NCI-H1105 treated with DMSO at 0.1 percent for 48 hours (cell line): Measurements from ENCODE around the gene SLC6A6.

ENCODE experiments used
- DNase-seq: peaks from one replicate; lab custom pipeline; 2025; lab: John Stamatoyannopoulos, UW

Gene SLC6A6

DNA sequence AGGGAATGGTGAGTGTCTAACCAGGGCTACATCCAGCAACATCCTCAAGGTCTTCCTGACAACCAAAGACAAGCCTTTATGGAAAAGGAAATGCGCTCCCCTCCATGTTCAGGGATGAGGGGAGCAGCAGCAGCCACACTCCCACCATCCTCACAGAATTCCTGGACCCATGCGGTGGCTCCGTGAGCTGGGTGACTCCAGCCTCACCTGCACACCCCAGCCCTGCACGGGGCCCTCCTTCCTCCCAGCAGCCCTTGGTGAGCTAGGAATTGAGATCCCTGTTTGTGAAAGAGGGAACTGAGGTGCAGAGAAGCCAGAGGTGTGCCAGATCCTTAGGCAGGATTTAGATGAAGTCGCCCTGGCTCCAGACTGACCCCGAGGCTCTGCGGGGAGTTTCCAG, 85.4 kb downstream of the SLC6A6 start:
- DNase-seq: no peak

DNA sequence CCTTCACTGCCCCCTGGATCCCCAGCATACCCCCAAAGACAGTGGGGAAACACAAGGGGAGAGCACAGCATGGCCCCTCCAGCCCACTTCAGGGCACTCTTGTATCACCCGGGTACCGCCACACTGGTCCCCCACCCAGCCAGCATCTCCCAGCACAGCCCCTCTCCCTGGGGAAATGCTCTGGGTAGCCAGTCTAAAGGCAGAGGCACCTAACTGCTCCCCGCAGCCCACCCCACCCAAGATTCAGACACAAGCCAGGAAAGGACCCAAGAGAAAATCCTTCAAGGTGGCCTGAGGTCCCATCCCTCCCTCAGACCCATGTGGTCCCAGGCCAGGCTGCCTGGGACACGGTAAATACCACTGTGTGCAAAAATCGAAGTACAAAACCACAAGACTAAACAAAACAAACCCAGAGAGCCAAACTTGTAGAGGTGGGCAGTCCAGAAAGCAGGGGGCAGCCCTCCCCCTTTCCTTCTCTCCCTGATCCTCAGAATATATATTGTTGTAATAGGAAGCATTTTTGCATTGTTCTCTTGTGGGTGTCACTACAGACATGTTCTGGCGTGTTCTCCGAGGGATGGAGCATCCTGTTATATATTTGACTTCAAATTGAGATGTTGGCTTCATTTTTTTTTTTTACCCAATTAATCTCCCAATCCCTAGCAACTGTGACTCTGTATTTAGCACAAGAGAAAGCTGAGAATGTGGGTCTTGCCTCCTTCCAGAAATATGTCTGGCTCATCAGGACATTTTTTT, 86.1 kb downstream of the SLC6A6 start:
- DNase-seq: no peak

DNA sequence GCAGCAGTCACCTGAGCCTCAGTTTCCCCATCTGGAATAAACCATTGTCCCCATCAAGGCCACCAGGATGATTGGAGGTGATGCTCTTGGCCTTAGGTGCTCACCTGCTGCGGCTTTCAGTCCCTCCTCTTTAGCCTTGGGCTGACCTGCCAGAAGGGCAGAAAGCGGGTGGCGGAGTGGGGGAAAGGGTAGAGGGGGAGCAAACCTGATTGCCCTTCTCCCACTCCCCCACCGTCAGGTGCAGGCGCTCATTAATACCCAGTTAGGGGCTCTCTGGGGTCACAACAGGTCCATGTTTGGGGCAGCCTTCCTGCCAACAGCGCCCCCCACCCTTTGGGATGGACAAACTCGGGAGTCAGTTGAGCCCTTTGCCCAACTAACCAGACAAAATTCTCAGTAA, 87.2 kb downstream of the SLC6A6 start:
- no peak for DNase-seq

DNA sequence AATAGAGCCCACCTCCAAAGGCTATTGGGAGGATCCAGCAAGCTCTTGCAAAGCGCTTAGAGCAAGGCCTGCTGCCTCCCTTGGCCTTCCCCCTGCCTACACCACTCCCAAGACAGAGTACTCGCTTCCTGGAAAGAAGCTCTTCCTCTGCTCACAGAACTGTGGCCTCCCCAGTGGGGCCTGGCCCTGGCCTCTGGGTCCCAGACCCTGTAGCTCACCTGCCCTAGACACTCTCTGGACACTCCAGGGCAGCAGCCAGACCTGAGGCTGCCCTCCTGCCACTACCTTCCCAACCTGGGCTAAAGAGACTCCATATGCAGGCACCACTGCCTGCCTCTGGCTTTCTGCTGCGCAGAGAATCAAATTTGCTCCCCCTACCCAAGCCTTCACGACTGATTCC, 87.8 kb downstream of the SLC6A6 start:
- no peak for DNase-seq

DNA sequence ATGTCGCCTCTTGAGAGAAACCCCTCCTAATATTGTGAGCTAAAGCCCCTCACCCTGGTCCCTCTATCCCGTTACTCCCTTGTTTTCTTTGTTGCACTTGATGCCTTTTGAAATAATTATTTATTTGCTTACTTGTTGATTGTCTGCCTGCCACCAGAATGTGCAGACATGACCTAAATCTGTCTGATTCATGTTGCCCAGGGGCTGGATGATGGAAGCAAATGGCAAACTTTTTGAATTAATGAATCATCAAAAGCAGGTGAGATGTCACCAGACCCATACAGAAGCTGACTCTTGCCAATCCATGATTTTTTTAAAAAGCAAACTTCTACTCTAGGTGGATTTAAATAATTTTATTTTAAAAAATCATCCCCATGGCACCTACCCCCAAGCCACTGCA, 88.4 kb downstream of the SLC6A6 start:
- DNase-seq: no peak

DNA sequence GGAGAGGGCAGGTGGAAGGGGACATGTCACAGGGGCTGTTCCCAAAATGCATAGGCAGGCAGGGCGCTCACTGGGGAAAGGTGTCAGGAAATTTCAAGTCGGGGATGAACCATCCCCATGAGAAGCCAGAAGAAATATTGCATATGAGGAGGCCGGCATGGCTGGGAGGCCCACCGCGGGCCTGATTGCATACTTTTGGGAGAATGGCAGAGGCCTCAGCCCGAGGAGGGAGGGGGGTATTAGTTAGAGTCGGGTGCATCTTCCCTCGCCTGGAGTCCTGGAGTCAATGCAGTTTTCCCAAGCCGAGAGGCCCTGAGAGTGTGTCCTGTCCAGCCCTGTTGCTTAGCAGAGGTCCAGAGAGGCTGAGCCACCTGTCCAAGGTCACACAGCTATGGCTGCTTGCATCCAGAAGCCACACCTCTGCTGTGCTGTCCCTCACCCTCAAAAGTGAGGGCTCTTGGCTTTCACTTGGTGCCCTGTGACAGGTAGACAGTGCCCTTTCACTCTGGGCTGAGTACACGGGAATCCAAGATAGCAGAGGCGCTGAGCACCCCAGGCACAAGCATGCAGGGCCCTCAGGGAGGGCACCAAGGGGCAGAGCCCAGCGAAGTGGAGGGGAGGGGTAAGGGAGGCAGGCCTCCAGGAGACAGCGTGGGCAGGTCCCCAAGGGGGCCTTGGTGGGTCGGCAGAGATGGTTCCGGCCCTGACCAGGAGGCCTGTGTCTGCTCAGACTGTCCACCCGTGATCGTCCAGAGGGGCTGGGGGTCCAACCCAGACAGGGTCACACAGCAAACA, 89.2 kb downstream of the SLC6A6 start:
- no peak for DNase-seq

DNA sequence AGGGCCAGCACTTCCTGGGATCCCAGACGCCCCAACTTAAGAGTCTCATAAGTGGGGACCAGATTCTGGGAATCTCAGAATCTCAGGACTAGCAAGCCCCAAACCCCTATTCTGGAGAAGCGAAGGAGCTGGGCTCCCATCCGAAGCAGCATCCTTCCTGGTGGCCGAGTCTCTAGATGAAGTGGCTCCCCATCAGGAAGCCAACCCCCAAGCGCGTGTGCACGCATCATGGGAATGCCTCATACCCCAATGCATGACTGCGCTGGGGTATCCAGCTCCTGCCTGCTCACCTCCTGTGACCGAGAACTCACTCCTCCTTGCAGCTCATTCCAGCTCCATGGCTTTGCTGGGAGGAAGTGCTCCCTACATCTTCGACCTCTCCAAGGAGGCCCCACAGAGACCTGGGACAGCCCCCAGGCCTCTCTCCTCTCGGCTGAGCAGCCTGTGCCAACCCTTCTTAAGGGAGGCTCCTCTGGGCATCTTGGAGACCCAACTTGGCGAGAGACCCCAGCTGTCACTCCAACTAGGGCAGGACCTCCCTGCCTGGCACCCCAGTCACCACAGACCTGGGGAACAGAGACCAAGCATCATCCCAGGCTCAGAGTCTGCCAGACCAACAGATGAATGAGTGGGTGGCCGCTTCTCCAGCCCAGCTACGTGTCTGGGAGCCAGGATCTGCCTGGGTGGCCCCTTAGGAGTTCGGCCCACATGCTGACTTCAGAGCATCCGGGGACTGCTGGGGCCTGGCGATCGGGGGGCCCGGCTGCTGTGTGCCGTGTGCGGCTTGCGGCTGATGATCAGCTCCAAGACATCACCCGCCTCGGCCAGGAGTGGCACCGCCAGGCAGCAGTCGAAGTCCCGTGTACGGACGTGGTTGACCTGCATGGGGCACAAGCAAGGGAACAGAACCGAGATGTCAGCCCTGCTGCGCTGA, 90.8 kb downstream of the SLC6A6 start:
- no peak for DNase-seq

DNA sequence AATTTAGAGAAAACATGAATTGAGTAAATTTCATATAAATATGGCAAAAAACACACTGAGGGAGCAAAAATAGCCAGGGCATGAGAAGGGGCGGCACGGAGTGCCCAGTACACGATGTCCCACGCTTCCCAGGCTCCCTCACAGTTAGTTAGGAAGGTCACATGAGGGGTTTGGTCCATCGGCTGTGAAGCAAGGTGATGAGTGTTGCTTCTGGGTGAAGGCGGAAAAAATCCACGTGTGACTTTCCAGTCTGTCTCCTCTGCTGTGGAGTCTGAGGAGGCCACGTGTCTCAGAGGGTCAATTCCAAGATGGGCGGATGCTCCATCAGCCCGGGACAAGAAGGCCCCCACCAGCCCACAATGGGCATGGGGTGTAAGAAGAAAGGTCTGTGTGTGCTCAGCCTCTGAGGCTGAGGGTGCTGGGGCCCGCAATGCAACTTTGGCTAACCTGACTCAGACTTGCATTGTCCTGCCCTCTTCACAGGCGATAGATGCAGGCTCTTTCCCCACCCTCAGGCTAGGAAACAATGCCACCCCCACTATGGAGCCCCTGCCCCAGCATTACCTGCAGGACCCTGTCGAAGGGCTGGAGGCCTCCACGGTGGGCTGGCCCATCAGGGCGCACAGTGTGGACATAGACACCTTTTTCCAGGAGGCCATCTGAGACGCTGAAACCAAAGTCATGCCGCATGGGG, 92.0 kb downstream of the SLC6A6 start:
- DNase-seq: no peak

DNA sequence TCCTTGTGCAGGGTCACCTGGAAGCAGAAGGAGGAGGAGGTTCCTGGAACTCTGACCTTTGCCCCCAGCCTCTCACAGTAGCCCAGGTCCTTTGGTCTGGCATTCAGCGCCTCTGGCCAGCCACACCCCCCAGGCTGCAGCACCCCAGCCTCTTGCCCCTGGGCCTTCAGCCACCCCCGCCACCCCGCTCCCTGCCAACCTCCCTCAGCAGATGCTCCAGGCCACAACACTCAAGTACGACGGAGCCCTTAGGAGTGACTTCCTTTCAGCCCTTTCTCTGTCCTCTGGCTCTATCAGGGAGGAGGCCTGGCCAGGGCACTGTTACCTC, 92.5 kb downstream of the SLC6A6 start:
- DNase-seq: no peak

DNA sequence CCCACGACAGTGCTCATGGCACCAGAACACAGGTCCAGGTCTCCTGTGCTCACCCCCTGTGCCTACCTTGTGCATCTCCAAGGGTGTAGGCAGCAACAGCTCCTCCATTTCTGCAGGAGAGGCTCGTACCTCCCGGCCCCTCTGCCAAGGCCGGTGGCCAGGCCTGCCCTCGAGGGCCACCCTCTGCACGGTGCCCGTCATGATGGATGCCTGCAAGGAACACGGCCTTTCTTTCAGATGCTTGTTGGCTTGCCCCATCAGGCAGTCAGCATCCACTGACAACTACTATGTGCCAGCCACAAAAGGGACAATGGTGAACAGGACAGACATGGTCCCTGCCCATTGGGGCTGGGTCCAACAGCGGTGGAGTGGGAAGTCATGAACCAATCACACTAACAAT, 93.9 kb downstream of the SLC6A6 start:
- no peak for DNase-seq

DNA sequence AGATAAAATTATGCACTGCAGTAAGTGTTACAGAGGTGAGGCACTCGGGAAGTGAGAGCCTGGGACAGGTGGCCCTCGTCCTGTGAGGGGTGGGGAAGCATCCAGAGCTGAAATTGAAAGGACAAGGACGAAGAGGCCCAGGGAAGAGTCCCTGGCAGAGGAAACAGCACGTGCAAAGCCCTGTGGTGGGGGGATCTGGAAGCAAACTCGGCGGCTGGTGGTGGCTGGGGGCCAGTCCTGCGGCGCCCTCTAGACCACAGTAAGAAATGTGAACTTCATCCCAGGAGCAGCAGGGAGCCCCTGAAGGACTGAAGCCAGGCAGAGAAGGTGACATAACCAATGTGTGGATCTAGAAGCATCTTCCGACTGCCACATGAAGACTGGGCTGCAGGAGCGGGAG, 94.9 kb downstream of the SLC6A6 start:
- no peak for DNase-seq

DNA sequence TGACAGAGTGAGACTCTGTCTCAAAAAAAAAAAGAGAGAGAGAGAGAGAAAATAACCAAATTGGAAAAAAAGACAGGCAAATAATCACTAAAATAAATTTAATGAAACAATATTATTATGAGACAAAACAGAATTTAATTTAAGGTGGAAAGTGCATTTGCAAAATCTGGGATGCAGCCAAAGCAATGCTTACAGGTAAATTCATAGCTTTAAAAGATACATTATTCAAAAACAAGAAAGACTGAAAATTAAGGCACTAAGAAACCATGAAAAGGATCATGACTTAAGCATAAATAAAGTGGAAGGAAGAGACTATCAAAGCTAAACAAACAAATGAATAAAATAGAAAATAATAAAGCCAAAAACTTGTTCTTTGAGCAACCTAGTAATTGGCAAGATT, 100.1 kb downstream of the SLC6A6 start:
- DNase-seq: no peak

DNA sequence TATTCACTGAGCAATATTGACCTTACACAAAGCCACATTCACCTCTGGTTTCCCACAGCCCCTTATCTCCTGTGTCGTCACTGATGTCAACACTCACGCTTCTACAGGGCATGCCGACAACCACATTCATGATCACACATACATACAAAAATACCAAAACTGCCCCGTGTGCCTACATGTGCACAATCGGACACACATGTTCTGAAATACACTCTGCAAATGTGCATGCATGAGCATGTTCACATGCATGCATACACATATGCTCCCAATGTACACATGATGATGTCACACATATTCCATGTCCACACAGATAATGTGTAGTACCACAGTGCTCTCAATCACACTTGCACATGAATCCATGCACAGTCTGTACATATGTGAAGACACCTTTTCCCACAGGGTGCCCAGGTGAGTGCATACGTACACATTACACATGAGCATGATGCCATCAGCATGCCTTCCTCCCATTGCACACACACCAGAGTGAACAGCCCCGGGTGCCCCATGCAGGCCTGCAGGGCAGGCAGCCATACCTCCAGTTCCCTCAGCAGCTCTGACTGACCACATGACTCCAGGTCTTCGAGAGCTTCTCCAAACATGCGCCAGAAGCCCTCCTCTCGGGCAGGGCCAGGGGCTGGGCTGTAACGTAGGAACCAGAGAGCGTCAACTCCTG, 100.8 kb downstream of the SLC6A6 start:
- DNase-seq: no peak

DNA sequence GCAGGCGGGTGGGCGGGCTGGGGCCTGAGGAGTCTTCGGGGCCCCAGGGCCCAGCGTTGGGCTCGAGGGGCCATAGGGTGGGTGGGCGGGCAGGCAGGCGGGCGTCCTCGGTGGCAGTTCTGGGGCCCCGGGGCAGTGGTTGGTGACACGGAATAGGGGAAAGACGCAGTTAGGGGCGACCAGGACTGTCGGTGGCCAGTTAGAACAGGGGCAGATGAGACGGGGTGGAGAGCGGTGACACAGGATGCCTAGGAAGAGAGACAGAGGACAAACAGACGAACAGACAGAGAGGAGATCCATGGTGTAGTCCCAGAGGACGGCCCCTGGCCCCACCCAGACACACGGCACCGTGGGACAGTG, 101.3 kb downstream of the SLC6A6 start:
- DNase-seq: no peak

DNA sequence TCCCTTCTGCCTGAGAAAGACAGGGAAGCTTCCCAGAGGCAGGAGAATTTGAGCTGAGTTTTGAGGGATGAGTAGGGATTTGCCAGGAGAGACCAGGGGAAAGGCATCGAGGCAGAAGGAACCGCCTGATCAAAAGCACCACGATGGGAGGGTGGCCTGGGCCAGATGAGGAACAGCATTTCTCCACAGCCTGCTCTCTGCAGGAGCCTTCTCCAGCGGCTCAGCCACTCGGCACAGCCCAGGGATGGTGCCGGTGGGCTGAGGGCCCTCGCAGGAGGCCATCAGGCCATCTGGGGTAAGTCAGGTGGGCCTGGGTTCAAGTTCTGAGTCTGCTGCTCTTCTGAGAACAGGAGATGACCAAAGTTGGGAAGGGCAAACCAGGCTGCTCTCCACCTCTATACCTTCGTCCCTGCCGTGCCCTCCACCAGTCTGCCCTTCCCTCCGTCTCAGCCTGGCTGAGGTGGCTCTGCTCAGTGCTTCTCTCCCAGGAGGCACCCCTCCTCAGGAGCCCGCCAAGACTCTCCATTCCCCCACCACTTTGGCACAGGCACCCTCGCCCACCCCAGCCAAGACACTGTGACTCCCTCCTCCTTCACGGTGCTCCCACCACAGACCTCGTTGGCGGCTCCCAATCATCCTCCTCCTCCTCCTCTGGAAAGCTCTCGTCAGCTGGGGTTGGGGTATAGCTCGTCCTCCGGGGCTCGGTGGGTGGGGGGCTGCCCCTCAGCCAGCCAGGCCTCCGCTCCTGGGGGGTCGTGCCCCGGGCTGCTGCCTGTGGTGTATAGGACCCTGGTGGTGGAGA, 102.8 kb downstream of the SLC6A6 start:
- no peak for DNase-seq

DNA sequence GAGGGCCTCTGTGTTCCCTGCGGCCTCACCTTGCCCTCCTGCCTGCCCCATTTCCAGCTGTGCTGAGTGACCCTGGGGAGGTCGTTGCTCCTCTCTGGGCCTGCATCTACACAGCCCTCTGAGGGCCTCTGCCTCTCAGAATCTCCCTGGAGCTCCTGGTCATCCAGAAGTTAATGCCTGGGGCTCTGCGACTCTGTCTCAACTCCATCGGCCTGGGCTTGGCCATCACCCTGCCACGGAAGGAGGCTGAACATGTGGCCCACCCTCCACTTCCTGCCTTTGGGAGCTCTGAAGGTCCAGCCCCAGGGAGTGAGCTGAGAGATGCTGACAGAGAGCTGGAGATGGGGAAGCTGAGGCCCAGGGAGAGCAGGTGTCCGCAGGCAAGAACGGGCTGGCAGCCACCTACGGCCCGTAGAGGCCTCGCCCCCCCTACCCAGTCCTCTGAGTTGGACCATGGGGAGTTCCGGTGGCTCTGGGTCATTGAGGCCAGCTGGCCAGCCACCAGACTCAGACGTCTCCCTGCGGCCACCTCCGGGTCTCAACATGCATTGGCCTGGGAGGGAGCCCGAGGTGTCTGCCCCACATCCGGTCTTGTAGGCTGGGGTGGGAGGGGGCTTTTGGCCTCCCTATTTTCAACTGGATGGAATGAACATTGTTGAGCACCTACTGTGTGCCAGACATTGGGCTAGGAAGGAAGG, 103.5 kb downstream of the SLC6A6 start:
- no peak for DNase-seq

DNA sequence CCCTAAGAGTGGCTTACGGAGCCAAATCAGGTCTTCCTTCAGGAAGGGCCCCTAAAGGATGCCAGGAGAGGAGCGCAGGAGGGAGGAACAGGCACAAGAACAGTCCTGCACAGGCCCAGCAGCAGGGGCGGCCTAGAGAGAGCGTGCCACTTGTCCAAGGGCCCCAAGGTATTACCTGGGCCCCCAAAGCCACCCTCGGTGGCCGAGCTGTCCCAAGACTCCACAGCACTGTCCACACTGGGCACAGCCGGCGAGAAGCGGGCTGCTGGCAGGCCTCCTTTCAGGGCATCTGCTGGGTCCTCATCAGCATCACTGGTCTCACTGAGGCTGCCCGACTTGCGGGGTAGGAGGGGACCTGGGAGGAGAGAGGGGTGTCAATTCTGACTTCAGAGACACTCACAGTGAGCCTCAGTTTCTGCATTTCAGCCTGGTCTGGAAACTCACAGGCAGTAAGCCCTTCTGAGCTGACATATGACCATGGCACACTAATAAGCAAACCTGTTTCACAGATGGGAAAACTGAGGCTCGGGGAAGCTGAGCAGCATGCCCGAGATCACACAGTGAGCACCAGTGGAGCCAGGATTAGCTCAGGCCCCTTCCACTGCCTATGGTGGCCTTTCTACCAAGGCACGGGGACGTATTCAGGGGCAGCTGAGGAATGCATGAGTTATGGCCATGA, 104.4 kb downstream of the SLC6A6 start:
- DNase-seq: no peak

DNA sequence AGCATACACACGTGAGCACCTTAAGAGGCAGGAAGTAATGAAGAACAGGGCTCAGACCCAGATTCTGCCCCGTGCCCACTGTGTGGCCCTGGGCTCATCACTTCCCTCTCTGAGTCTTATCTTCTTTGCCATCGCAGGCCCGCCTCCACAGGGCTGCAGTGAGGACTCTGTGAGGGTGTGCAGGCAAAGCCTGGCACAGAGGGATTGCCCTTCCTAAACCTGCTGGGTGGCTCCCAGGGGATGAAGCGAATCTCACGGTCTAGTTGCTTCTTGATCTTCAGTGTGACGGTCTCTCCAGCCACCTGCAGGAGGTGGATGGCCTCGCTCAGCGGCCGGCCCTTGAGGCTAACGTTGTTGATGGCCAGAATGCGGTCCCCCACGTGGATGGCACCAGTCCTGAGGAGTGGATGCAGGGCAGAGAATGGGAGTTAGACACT, 104.9 kb downstream of the SLC6A6 start:
- DNase-seq: no peak

DNA sequence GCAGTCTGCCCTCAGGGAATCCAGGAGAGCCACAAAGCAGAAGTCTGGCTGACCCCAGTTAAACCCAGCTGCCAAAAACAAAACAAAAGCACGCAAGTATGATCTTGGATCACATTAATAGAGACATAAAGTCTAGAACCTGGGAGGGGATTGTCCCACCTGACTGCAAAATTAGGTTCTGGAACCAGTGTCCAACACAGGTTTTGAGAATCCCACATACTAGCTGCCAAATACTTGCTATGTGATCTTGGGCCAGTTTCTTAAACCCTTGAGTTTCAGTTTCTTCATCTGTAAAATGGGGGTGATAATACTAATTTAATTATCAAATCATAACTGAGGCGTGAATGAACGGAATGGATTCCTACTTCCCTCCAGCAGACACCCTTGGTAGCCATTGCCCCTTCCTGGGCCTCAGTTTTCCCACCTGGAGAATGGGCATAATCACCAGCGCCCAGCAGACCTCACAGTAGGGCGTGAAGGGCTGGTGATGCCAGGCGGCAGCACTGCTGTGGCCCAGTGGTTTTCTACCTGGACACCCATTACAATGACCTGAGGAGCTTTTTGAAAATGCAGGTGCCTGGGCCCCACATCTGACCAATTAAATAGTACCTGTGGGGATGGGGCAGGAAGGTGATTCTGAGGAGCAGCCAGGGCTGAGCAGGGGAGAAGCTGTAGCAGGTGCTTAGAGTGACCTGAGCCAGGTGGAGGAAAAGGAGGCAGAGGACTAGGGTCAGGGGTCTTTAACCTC, 105.5 kb downstream of the SLC6A6 start:
- no peak for DNase-seq
